Adrenal gland (tissue), 12 donors: ENCODE results near the gene ARHGEF3. TPM values are rescaled to one million over a fixed set of nuclear protein-coding genes. Genes with fewer than 3 reads are reported as not detected.

Source experiments
- DNase-seq, 7 donors: peaks; one replicate each; pipeline ENCODE4 v3.0.0-alpha.2; 2019 to 2020
- H3K27ac ChIP-seq, 5 donors: fragments of 200-600 bp; sonication (generic) in 4 of 5; 1 replicate in 3 of 5; 2 replicates in 2 of 5; pipeline versions ENCODE4 v1.5.1 to v1.8.0; 2016 to 2020; ENCODE audit warnings: mild to moderate bottlenecking in 1 of 5
- H3K27me3 ChIP-seq: fragments of 200-600 bp; 2 replicates; pipeline ENCODE4 v1.8.0; 2021
- H3K36me3 ChIP-seq, 2 donors: fragments of 200-600 bp; replicated peaks in 1 of 2; 1 replicate in 1 of 2; 2 replicates in 1 of 2; pipeline versions ENCODE4 v1.5.1 to v1.8.0; 2018 to 2022
- H3K4me1 ChIP-seq, 2 donors: fragments of 200-600 bp; replicated peaks in 1 of 2; 1 replicate in 1 of 2; 2 replicates in 1 of 2; pipeline versions ENCODE4 v1.5.1 to v1.8.0; 2018 to 2021
- H3K4me3 ChIP-seq, 4 donors: fragments of 200-600 bp; sonication (generic) in 3 of 4; one replicate each; pipeline ENCODE4 v1.5.1; 2016 to 2018
- H3K9me3 ChIP-seq, 3 donors: fragments of 200-600 bp; sonication (generic) in 1 of 3; replicated peaks in 1 of 3; 1 replicate in 2 of 3; 2 replicates in 1 of 3; pipeline versions ENCODE4 v1.5.1 to v1.8.0; 2016 to 2021
- POLR2A ChIP-seq, 2 donors: fragments of 450-650 bp; IDR thresholded peaks; one replicate each; pipeline ENCODE4 v1.6.1; 2017; ENCODE audit warnings: antibody characterized with exemption in 2 of 2, mild to moderate bottlenecking in 2 of 2, moderate library complexity in 1 of 2
- WGBS, 4 donors: extraction: QIAGEN DNeasy Blood & Tissue Kit in 2 of 4; methylation state at CpG; one replicate each; pipeline versions ENCODE4 v1.1.5 to v1.1.7; 2013 to 2017; 5-methylcytosine and 5-hydroxymethylcytosine counted together
- intact Hi-C, 2 donors: fragments of 100-400 bp; cut with DNase I; formaldehyde crosslinking; loops; one replicate each; pipeline versions ENCODE4 v1.14.1 to v1.15.0; 2022 to 2023
- polyA plus RNA-seq, 3 donors: library from polyadenylated mRNA; stranded (reverse); fragments of 200-250 nt in 2 of 3; fragments of 350-450 nt in 1 of 3; fragmentation: Illumina TruSeq in 1 of 3; extraction: RNeasy Lipid Tissue Mini Kit (QIAGEN cat#74804) in 1 of 3; gene quantifications; one replicate each; pipeline ENCODE4 v1.2.3, GENCODE V29; 2013 to 2014
- total RNA-seq, 9 donors: library from RNA; depleted of rRNA in 4 of 9; stranded (reverse); fragments of >200 nt in 4 of 9; fragments of 120-200 nt in 1 of 9; fragmentation: NEBNext Ultra II Directional in 1 of 9; extraction: Animal tissue kit (Norgen Biotek cat#: 25700) in 1 of 9; gene quantifications; one replicate each; pipeline versions ENCODE4 v1.1.0 to v1.2.4, GENCODE V29; 2013 to 2023
- TF ChIP-seq, protein P1 (sequence below), 6 experiments: fragments of 450-650 bp in 4 of 6; fragments of 200-600 bp in 2 of 6; sonication (generic) in 1 of 6; IDR thresholded peaks; 1 replicate in 5 of 6; 2 replicates in 1 of 6; pipeline versions ENCODE4 v1.5.1 to v1.8.0; 2016 to 2021; ENCODE audit warnings: antibody characterized with exemption in 6 of 6, mild to moderate bottlenecking in 2 of 6, moderate library complexity in 1 of 6
- donor health status: healthy with polysubstance abuse.
- donor health status: Bipolar disorder and iron deficiency.
- donor health status: DM: yes; HTN: yes; CAD: no.
- donor health status: DM: no; HTN: no; CAD: no.
- donor health status: DM: no; HTN: no; CAD: no.
- donor health status: DM: yes; HTN: yes; CAD: no.

ARHGEF3 gene
- total and polyA plus RNA-seq, 12 donors, result 26.6 to 122 (median 61.7) TPM

DNA sequence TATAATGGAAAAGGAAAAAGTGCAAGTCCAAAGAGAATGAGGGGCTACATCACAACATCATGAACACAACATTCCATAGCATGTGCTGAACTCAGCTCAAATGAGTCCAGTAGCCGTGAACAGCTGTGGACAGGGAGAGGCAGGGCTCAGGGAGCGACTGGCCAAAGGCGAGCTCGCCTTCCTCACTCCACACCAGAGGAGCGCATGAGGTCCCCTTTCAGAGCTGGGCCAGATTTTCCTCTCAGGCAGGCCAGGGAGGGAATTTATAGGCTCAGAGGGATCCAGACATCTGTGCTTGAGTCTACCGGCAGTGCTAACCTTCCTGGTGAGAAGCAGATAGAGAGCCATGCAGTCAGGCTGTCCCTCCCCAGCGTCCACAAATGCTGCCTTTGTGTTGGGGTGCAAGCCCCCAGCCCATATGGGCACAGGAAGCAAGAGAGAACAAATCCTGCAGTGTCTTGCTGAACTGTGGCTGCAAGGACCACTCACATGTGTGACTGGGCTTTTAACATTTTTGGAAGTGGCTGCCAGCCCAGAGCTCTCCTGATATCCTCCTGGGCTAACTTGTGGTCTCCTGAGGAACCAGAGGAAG lies 32.5 kb downstream of the ARHGEF3 start:
- DNase-seq, result peak in 2 of 7 donors; percentile 11 to 46
- WGBS, 4 donors, result 80 to 89% (median 85%) methylated on average over 4 to 7 of the region's 7 CpGs
- H3K36me3 ChIP-seq, result peaks cover 0 to 43% of the 10 kb centered on the region in 2 donors
- no peak overlapping the region for H3K4me3 ChIP-seq
- intact Hi-C loops, result no loop called here
- H3K27ac ChIP-seq, result peak overlapping the region in 2 of 5 donors; percentile 6 to 22
- peaks cover 9 to 50% of the 10 kb centered on the region in 2 donors for H3K4me1 ChIP-seq
- TF ChIP-seq POLR2A (IDR thresholded peaks at IDR 0.05), result no peak
- TF ChIP-seq, protein P1, sequence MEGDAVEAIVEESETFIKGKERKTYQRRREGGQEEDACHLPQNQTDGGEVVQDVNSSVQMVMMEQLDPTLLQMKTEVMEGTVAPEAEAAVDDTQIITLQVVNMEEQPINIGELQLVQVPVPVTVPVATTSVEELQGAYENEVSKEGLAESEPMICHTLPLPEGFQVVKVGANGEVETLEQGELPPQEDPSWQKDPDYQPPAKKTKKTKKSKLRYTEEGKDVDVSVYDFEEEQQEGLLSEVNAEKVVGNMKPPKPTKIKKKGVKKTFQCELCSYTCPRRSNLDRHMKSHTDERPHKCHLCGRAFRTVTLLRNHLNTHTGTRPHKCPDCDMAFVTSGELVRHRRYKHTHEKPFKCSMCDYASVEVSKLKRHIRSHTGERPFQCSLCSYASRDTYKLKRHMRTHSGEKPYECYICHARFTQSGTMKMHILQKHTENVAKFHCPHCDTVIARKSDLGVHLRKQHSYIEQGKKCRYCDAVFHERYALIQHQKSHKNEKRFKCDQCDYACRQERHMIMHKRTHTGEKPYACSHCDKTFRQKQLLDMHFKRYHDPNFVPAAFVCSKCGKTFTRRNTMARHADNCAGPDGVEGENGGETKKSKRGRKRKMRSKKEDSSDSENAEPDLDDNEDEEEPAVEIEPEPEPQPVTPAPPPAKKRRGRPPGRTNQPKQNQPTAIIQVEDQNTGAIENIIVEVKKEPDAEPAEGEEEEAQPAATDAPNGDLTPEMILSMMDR (IDR thresholded peaks at IDR 0.05), result no peak
- no peaks in the 10 kb centered on the region for H3K9me3 ChIP-seq
- no peaks in the 10 kb centered on the region for H3K27me3 ChIP-seq

DNA sequence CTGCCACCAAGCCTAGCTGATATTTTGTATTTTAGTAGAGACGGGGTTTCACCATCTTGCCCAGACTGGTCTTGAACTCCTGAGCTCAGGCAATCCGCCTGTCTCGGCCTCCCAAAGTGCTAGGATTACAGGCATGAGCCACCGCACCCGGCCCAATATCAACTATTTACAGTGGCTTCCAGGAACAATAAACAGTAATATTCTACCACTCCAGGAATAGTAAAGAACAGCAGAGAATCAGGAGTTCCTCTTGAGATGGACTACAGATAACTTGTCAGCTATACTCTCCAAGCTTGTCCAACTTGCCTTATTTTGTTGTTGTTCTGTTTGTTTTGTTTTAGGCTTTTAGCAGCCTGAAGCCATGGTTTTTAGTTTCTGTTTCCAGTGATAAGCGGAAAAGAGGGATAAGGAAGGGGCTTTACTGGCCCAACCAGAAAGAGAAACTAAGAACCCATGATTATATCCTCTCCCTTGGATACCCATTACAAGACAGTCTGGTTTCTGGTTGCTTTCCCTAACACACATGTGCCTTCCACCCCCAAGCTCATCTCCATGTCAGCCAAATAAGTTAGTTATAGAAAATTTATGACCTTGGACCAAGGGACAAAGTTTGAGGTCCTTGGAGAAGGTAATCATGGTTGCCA lies 36.7 kb downstream of the ARHGEF3 start:
- intact Hi-C loops, result no loop called here
- Histone ChIP-seq H3K27me3 (no peaks in the 10 kb centered on the region), H3K9me3 (no peaks in the 10 kb centered on the region), H3K36me3 (peaks cover 0 to 10% of the 10 kb centered on the region in 2 donors), H3K4me1 (peaks cover 0 to 54% of the 10 kb centered on the region in 2 donors), H3K4me3 (no peak overlapping the region), H3K27ac (peak overlapping the region in 2 of 5 donors; percentile 15 to 44)
- DNase-seq, result no peak
- WGBS, 4 donors, result 83 to 95% (median 93%) methylated on average over 4 to 6 of the region's 6 CpGs
- no peak for TF ChIP-seq POLR2A (IDR thresholded peaks at IDR 0.05)
- TF ChIP-seq, protein P1 (IDR thresholded peaks at IDR 0.05), result no peak

DNA sequence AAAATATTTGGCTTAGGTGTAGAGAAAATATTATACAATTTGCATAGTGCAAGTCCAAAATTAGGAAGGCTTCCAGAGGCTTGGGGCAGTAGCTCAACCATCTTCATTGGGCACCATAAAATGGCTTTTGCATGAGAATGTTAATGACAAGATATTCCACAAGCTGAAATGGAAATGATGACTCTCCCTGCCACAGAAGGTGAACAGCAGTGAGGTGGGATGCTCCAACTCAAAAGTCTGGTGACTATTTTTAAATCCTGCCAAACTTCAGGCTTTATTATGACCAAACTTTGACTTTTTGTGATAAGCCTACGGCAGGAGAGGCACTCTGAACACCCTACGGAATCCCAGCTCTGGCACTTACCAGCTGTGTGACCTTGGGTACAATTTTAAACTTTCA lies 37.6 kb downstream of the ARHGEF3 start:
- WGBS, 4 donors, result 31 to 55% (median 46%) methylated on average over 2 of the region's 2 CpGs
- Histone ChIP-seq H3K4me1 (peaks cover 2 to 49% of the 10 kb centered on the region in 2 donors), H3K36me3 (peaks cover 0 to 5% of the 10 kb centered on the region in 2 donors), H3K9me3 (no peaks in the 10 kb centered on the region), H3K4me3 (no peak overlapping the region), H3K27ac (peak overlapping the region in 2 of 5 donors; percentile 15 to 48), H3K27me3 (no peaks in the 10 kb centered on the region)
- peak in 1 of 7 donors; percentile 16 for DNase-seq
- intact Hi-C loops, result no loop called here
- TF ChIP-seq, protein P1 (IDR thresholded peaks at IDR 0.05), result no peak
- TF ChIP-seq POLR2A (IDR thresholded peaks at IDR 0.05), result no peak

DNA sequence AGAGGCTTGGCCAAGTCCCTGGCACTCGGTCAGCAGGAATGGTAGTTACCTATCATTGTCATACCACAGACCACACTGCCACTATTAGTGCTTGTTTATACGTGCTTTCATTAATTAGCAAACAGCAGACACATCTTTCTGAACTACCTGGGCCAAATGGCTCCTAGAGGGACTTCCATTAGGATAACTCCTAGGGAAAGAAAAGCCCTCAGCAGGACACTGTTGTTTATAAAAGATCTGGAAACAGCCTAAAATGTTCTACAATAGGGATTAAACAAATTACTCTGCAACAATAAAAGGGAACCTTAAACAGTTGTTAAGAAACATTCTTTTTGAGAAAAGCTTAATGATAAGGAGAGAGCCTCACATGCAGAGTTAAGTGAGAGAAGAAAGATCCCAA lies 38.5 kb downstream of the ARHGEF3 start:
- DNase-seq, result no peak
- intact Hi-C loops, result no loop called here
- Histone ChIP-seq H3K4me3 (no peak overlapping the region), H3K36me3 (no peaks in the 10 kb centered on the region), H3K9me3 (no peaks in the 10 kb centered on the region), H3K27ac (peak overlapping the region in 1 of 5 donors; percentile 68), H3K4me1 (peaks cover 12 to 49% of the 10 kb centered on the region in 2 donors), H3K27me3 (no peaks in the 10 kb centered on the region)
- TF ChIP-seq POLR2A (IDR thresholded peaks at IDR 0.05), result no peak
- TF ChIP-seq, protein P1 (IDR thresholded peaks at IDR 0.05), result no peak
- whole genome bisulfite sequencing, 4 donors, result 75 to 96% (median 91%) methylated on average over 2 of the region's 2 CpGs
